ENCODE measurements around the gene GLIS2. TPM values are rescaled to one million over a fixed set of nuclear protein-coding genes. Genes with fewer than 3 reads are reported as not detected.

The GLIS2 gene
- total and polyA plus RNA-seq, 4 donors = 12.3 to 72.6 (median 29.3) TPM

DNA sequence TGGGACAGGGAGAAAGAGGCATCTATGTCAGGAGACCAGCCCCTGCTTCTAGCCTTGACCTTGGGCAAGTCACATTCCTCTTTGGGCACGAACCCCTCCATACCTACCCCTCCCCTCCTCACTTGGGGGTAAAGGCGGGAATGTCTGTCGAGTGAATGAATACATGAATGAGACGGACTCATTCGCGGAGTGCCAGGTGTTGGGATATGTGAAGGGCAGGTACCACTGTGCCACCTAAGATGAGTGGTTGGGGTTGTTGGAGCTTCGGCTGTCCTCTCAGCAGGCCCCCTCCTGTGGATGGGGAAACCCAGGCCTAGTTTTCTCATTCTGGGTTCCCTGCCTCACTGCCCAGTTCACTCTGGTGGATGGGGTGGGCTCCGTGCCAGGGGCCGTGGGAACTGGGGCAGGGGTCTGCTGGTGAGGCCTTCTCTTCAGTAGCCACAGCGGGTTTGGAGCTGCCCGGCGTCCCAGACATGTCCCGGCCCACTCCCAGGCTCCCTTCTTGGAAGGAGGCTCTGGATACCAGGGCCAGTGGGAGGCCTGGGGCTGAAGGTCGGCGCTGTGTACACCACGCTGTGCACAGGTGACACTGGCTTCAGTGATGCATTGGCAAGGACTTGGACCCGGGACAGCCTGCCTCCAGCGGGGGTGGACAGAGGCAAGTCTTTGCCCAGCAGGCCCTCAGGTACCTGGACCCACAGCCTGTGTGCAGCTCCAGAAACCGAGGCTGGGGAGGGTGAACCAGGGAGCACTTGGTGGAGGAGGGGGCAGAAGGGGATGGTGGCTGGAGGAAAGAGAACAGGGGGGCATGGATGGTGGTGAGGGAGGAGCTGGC lies 5.6 kb downstream of the GLIS2 start:
- H3K4me1 ChIP-seq (ENCODE audit: control insufficient read depth in 1 of 2, insufficient read depth in 2 of 2, low read length in 2 of 2) = peaks cover 0 to 2% of the 10 kb centered on the region in 2 donors
- WGBS, 2 donors = 64% methylated on average over 19 of the region's 19 CpGs
- intact Hi-C loops (cut with DNase I) = loop anchor here in 1 of 2 donors (5.0 kb wide), 1 partner anchor 49 kb away; the partner anchor contains the start of gene TFAP4
- no peaks in the 10 kb centered on the region for H3K27me3 ChIP-seq (ENCODE audit: control insufficient read depth in 1 of 2, insufficient read depth in 2 of 2, low read length in 1 of 2)
- H3K9me3 ChIP-seq (ENCODE audit: control insufficient read depth, low read length) = no peaks in the 10 kb centered on the region
- ATAC-seq (ENCODE audit: low FRiP score) = no peak
- peak overlapping the region in 1 of 2 donors; percentile 72 for H3K27ac ChIP-seq (ENCODE audit: low read depth in 1 of 2, low read length in 2 of 2)
- H3K4me3 ChIP-seq (ENCODE audit: low read length in 2 of 2) = no peak overlapping the region
- no peaks in the 10 kb centered on the region for H3K36me3 ChIP-seq (ENCODE audit: control insufficient read depth in 1 of 2, insufficient read depth in 2 of 2, low read length in 1 of 2)
- DNase-seq = peak in 1 of 2 donors; percentile 48

DNA sequence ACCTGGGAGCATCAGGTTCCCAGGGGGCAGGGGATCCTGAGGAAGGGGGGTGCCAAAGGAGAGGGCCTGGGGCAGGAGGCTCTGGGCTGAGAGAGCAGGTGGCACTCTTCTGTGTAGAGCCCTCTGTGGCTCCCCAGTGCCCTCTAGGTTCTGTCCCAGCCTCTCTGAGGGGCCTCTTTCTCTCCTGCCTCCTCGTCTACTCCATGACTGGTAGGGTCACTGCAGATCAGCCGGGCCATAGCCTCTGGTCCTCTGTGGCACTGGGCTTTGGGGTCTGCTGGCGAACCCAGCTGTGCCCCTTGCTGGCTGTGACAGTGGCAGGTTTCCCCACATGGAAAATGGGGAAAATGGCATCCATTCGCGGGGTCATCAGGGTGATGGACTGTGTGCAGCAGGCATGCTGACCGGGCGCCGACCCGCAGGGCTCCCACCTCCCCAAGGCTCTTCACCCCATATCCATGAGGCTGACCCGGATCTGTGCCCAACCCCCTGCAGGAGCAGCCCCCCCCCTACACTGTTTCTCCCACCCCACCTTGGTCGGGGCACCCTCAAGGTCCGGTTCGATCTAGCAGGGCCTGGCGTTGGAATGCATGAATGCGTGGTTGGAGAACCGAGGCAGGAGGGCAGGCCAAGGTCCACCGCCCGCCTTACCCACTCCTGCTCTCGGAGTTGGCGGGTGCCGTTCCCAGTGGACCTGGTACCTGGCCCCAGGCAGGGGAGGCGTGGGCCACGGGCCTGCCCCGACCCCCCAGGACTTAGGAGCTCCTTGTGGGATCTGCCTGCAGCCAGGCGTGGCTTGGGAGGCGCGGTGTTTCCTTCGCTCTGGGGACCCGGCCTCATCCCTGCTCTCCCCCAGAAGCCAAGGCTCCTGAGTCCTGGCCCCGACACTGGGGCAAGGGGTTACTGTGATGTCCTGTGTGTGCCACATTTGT lies 6.5 kb downstream of the GLIS2 start:
- Histone ChIP-seq H3K36me3 (ENCODE audit: control insufficient read depth in 1 of 2, insufficient read depth in 2 of 2, low read length in 1 of 2) (no peaks in the 10 kb centered on the region), H3K4me1 (ENCODE audit: control insufficient read depth in 1 of 2, insufficient read depth in 2 of 2, low read length in 2 of 2) (peaks cover 0 to 2% of the 10 kb centered on the region in 2 donors), H3K27me3 (ENCODE audit: control insufficient read depth in 1 of 2, insufficient read depth in 2 of 2, low read length in 1 of 2) (no peaks in the 10 kb centered on the region), H3K27ac (ENCODE audit: low read depth in 1 of 2, low read length in 2 of 2) (peak overlapping the region; percentile 33 to 50), H3K4me3 (ENCODE audit: low read length in 2 of 2) (no peak overlapping the region), H3K9me3 (ENCODE audit: control insufficient read depth, low read length) (no peaks in the 10 kb centered on the region)
- intact Hi-C loops (cut with DNase I) = loop anchor here in 1 of 2 donors (5.0 kb wide), 1 partner anchor 50 kb away; the partner anchor contains the start of gene TFAP4
- ATAC-seq (ENCODE audit: low FRiP score) (no peak), DNase-seq (peak in 1 of 2 donors; percentile 43)
- 40 to 42% methylated on average over 30 of the region's 30 CpGs for WGBS, 2 donors

DNA sequence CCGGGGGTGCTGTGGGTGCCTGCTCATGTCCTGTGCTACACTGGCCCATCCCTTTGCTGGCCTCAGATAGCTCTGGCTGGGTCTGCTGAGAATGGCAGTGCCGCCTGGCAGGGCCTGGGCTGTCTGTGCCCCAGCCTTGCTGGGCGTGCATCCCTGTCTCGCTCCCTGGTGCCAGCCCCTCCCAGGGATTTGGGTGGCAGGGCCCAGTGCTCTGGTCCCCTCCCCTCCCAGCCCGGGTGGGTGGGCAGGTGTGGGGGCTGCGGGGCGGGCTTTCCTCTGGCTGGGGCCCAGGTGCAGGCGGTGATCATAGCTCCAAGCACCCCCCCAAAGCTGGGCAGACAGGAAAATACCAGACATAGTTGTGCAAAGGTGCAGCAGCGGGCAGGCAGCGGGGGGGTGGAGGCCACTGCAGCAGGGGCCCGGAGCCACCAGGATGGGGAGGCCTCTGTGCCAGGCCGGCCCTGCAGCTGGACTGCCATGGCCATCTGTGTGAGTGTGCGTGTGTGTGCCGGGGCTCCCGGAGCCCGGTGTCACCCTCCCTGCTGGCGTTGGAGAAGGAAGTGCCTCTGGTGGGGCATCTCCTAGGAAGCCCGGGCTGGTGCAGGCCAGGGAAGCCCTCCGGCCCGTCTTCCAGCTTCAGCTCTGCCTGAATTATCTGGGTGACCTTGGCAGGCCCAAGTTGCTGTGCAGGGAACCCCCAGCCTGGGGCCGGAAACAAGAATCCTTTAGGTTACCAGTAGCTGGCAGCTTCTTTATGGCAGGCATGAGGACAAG lies 7.4 kb downstream of the GLIS2 start:
- Histone ChIP-seq H3K36me3 (ENCODE audit: control insufficient read depth in 1 of 2, insufficient read depth in 2 of 2, low read length in 1 of 2) (no peaks in the 10 kb centered on the region), H3K4me3 (ENCODE audit: low read length in 2 of 2) (no peak overlapping the region), H3K9me3 (ENCODE audit: control insufficient read depth, low read length) (no peaks in the 10 kb centered on the region), H3K27me3 (ENCODE audit: control insufficient read depth in 1 of 2, insufficient read depth in 2 of 2, low read length in 1 of 2) (no peaks in the 10 kb centered on the region), H3K27ac (ENCODE audit: low read depth in 1 of 2, low read length in 2 of 2) (peak overlapping the region; percentile 38 to 79), H3K4me1 (ENCODE audit: control insufficient read depth in 1 of 2, insufficient read depth in 2 of 2, low read length in 2 of 2) (peaks cover 0 to 2% of the 10 kb centered on the region in 2 donors)
- ATAC-seq (ENCODE audit: low FRiP score) (peak; percentile 27), DNase-seq (peak; percentile 62 to 76)
- intact Hi-C loops (cut with DNase I) = loop anchor here in 1 of 2 donors (5.0 kb wide), 1 partner anchor 51 kb away; the partner anchor contains the start of gene TFAP4
- 5 to 7% methylated on average over 18 to 21 of the region's 21 CpGs for WGBS, 2 donors

DNA sequence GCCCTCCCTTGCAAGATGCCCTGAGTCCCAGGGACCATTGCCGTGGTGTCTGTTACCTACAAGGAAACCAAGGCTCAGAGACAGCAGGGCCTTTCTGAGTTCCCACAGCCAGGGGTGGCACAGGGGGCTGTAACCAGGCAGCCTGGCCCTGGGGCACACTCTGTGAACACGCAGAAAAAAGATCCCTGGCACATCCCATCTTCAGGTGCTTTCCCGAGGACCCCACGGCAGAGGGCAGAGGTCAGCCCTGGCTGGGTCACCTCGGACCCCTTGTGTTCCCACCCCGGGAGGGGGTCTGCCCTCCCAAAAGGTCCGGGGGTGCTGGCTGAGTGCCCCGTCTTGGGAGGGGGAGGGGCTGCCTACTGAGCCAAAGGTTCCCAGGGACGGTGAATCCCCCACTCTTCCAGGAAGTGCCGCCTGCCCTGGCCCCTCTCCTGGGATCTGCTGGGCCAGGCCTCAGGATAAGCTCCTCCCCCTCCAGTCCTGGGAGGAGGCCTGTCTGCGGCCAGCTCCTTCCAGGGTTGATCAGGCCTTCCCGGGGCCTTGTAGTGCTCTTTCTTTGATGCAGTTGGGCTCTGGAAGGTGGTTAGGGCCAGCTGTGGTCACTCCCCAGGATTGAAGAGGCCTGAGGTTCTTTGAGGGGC lies 8.1 kb downstream of the GLIS2 start:
- DNase-seq (peak; percentile 80 to 88), ATAC-seq (ENCODE audit: low FRiP score) (peak; percentile 67)
- Histone ChIP-seq H3K4me3 (ENCODE audit: low read length in 2 of 2) (no peak overlapping the region), H3K4me1 (ENCODE audit: control insufficient read depth in 1 of 2, insufficient read depth in 2 of 2, low read length in 2 of 2) (peaks cover 0 to 2% of the 10 kb centered on the region in 2 donors), H3K9me3 (ENCODE audit: control insufficient read depth, low read length) (no peaks in the 10 kb centered on the region), H3K36me3 (ENCODE audit: control insufficient read depth in 1 of 2, insufficient read depth in 2 of 2, low read length in 1 of 2) (no peaks in the 10 kb centered on the region), H3K27ac (ENCODE audit: low read depth in 1 of 2, low read length in 2 of 2) (peak overlapping the region; percentile 38 to 79), H3K27me3 (ENCODE audit: control insufficient read depth in 1 of 2, insufficient read depth in 2 of 2, low read length in 1 of 2) (no peaks in the 10 kb centered on the region)
- intact Hi-C loops (cut with DNase I) = loop anchor here in 1 of 2 donors (5.0 kb wide), 1 partner anchor 52 kb away; the partner anchor contains the start of gene TFAP4
- WGBS, 2 donors = 4 to 7% methylated on average over 9 to 12 of the region's 12 CpGs

DNA sequence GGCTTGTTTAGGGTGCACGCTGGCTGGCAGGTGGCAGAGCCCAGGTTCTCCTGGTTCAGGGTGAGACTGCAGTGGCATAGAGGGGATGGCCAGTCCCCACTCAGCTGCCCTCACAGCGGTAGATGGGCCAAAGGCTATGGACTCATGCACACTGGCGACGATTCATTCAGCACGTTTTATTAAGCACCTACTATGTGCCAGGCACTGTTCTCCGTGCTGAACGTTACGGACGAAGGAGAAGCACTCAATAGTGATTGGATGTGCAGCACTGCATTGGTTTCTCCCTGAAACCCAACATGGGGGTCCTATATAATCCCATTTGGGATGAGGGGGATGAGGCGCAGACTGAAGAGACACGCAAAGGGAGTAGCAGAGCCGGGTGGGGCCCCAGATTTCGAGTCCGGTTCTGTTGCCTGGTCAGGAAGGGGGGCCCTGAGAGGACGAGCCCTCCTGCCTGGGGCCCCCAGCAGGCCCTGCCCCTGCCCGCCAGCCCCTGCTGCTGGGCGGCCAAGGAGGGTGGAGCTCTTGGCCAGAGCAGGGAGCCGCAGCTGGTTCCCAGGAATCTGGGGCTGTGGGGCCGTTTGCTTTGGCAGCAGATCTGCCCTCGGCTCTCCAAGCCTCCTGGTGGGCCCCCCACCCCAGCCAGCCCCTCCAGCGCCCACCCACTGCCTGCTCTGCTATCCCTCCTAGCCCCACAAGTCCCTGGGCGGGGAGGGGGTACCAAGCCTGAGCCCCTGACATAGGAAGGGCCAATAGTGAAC lies 8.8 kb downstream of the GLIS2 start:
- ATAC-seq (ENCODE audit: low FRiP score) = no peak

DNA sequence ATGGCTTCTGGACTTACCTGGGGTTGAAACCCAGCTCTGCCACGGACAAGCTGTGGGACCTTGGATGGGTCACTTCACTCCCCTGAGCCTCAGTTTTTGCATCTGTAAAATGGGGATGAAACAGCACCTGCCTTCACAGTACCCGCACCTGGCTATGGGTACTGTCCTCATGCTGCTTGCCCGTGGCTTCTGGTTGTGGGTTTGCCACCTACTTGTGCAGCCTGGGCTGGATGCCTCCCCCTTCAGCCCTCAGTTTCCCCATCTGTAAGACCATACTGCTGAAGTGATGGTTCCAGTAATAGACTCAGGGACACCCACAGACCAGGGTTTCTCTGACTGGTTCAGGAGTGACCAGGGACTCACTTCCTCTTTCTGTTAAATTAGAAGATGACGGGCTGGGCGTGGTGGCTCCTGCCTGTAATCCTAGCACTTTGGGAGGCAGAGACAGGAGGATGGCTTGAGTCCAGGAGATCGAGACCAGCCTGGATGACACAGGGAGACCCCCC lies 9.4 kb downstream of the GLIS2 start:
- no peaks in the 10 kb centered on the region for H3K9me3 ChIP-seq (ENCODE audit: control insufficient read depth, low read length)
- no peaks in the 10 kb centered on the region for H3K27me3 ChIP-seq (ENCODE audit: control insufficient read depth in 1 of 2, insufficient read depth in 2 of 2, low read length in 1 of 2)
- peak in 1 of 2 donors; percentile 70 for DNase-seq
- intact Hi-C loops (cut with DNase I) = loop anchor here in 1 of 2 donors (5.0 kb wide), 2 partner anchors 33 to 53 kb away; partner anchors contain the start of gene TFAP4
- 61 to 68% methylated on average over 6 of the region's 6 CpGs for WGBS, 2 donors
- no peak for ATAC-seq (ENCODE audit: low FRiP score)
- H3K27ac ChIP-seq (ENCODE audit: low read depth in 1 of 2, low read length in 2 of 2) = peak overlapping the region in 1 of 2 donors; percentile 79
- H3K4me3 ChIP-seq (ENCODE audit: low read length in 2 of 2) = no peak overlapping the region
- H3K36me3 ChIP-seq (ENCODE audit: control insufficient read depth in 1 of 2, insufficient read depth in 2 of 2, low read length in 1 of 2) = no peaks in the 10 kb centered on the region
- peaks cover 0 to 2% of the 10 kb centered on the region in 2 donors for H3K4me1 ChIP-seq (ENCODE audit: control insufficient read depth in 1 of 2, insufficient read depth in 2 of 2, low read length in 2 of 2)

More for the DNA sequence above, 8.8 kb downstream of the GLIS2 start:
- Histone ChIP-seq H3K36me3 (ENCODE audit: control insufficient read depth in 1 of 2, insufficient read depth in 2 of 2, low read length in 1 of 2) (no peaks in the 10 kb centered on the region), H3K27me3 (ENCODE audit: control insufficient read depth in 1 of 2, insufficient read depth in 2 of 2, low read length in 1 of 2) (no peaks in the 10 kb centered on the region), H3K4me1 (ENCODE audit: control insufficient read depth in 1 of 2, insufficient read depth in 2 of 2, low read length in 2 of 2) (peaks cover 0 to 2% of the 10 kb centered on the region in 2 donors), H3K27ac (ENCODE audit: low read depth in 1 of 2, low read length in 2 of 2) (peak overlapping the region in 1 of 2 donors; percentile 79), H3K4me3 (ENCODE audit: low read length in 2 of 2) (no peak overlapping the region), H3K9me3 (ENCODE audit: control insufficient read depth, low read length) (no peaks in the 10 kb centered on the region)
- WGBS, 2 donors = 34% methylated on average over 17 to 22 of the region's 22 CpGs
- DNase-seq = peak in 1 of 2 donors; percentile 75
- intact Hi-C loops (cut with DNase I) = loop anchor here (5.0 kb wide), 2 partner anchors 32 to 52 kb away; partner anchors contain the start of gene TFAP4 (in 2 of the 2)

Measured in aorta (tissue), 5 donors.